Stimulated activated CD8-positive, alpha-beta memory T cell treated with anti-CD3 and anti-CD28 coated beads, Interleukin-2, amount 100 ng/mL, for 48 hours (primary cell): ENCODE results near the gene CTNND2.
"Not testable (repeated sequence)": the region's sequence is repeated elsewhere in the genome, so short reads cannot be mapped to it uniquely, and the experiment has no call there.

Source experiments
- DNase-seq, 2 donors: peaks; one replicate each; pipeline ENCODE4 v3.0.0-alpha.2; 2020; ENCODE audit warnings: low read depth in 2 of 2

CTNND2 gene

GRCh38 chr5:11037941-11038340, 866.3 kb downstream of the CTNND2 start:
- no peak for DNase-seq

- no peak for DNase-seq
Measured at GRCh38 chr5:11037080-11037479, 867.2 kb downstream of the CTNND2 start.

- no peak for DNase-seq
Measured at GRCh38 chr5:11030671-11031070, 873.6 kb downstream of the CTNND2 start.

- DNase-seq = no peak
Measured at GRCh38 chr5:11027660-11028059, 876.6 kb downstream of the CTNND2 start.

- no peak for DNase-seq
Measured at GRCh38 chr5:11026543-11026942, 877.7 kb downstream of the CTNND2 start.

GRCh38 chr5:11023945-11024344, 880.3 kb downstream of the CTNND2 start:
- DNase-seq = no peak

GRCh38 chr5:11013793-11014192, 890.5 kb downstream of the CTNND2 start:
- DNase-seq = no peak

- no peak for DNase-seq
Measured at GRCh38 chr5:11012295-11012694, 892.0 kb downstream of the CTNND2 start.

GRCh38 chr5:11010429-11011210, 893.6 kb downstream of the CTNND2 start:
- no peak for DNase-seq

GRCh38 chr5:11009576-11009975, 894.7 kb downstream of the CTNND2 start:
- DNase-seq = no peak

- no peak for DNase-seq
Measured at GRCh38 chr5:11007269-11007870, 896.9 kb downstream of the CTNND2 start.

GRCh38 chr5:11004523-11004922, 899.7 kb downstream of the CTNND2 start:
- not testable (repeated sequence) for DNase-seq

GRCh38 chr5:11000515-11001353, 903.5 kb downstream of the CTNND2 start:
- no peak for DNase-seq

GRCh38 chr5:10999714-11000113, 904.5 kb downstream of the CTNND2 start:
- DNase-seq = no peak

GRCh38 chr5:10995891-10996290, 908.4 kb downstream of the CTNND2 start:
- no peak for DNase-seq

GRCh38 chr5:10994091-10994986, 909.9 kb downstream of the CTNND2 start:
- no peak for DNase-seq

- DNase-seq = no peak
Measured at GRCh38 chr5:10990634-10991033, 913.6 kb downstream of the CTNND2 start.

GRCh38 chr5:10989577-10990263, 914.5 kb downstream of the CTNND2 start:
- no peak for DNase-seq

- DNase-seq = no peak
Measured at GRCh38 chr5:10988622-10989021, 915.6 kb downstream of the CTNND2 start.

GRCh38 chr5:10987925-10988504, 916.2 kb downstream of the CTNND2 start:
- peak; percentile 62 to 65 for DNase-seq
